IMR-90 (cell line): ENCODE measurements around the gene ZNF146. TPM values are rescaled to one million over a fixed set of nuclear protein-coding genes. Genes with fewer than 3 reads are reported as not detected.

Experiments
- ATAC-seq: fragments of 200-7000 bp; cut with Tn5 transposase; 2 replicates; pipeline ENCODE4 v1.9.1; 2020; ENCODE audit warnings: low read depth, mild to moderate bottlenecking, moderate library complexity
- BruUV-seq: library from RNA; stranded (reverse); fragments of 400-500 nt; replicated peaks from 2 replicates; lab custom pipeline; 2021; lab: Mats Ljungman, UMichigan
- CTCF ChIA-PET: fragments of 300-600 bp; formaldehyde crosslinking; extraction: SDS; loops from one replicate; lab custom pipeline; 2021; ENCODE audit warnings: antibody characterized with exemption; lab: Yijun Ruan, JAX
- POLR2A ChIA-PET: fragments of 300-600 bp; sonication (Branson Sonifier 250); formaldehyde crosslinking; loops from one replicate; lab custom pipeline; 2022; ENCODE audit warnings: antibody characterized with exemption; ENCODE audit not compliant: unreplicated experiment; lab: Charles Lee
- DNase-seq: peaks from one replicate; pipeline ENCODE4 v3.0.0; 2013
- H2AFZ ChIP-seq: replicated peaks from 2 replicates; pipeline ENCODE3; 2013; ENCODE audit warnings: low read length, mild to moderate bottlenecking; ENCODE audit not compliant: poor library complexity
- H2AK5ac ChIP-seq: 2 replicates; pipeline ENCODE4 v1.6.1; 2013; ENCODE audit warnings: low read depth, low read length, inconsistent platforms
- H2AK9ac ChIP-seq: replicated peaks from 2 replicates; pipeline ENCODE3; 2013; ENCODE audit warnings: mild to moderate bottlenecking, low read depth, low read length, moderate library complexity; ENCODE audit not compliant: poor library complexity
- H2BK120ac ChIP-seq: 2 replicates; pipeline ENCODE4 v1.6.1; 2013; ENCODE audit warnings: low read depth, low read length, inconsistent platforms
- H2BK15ac ChIP-seq: 3 replicates; pipeline ENCODE4 v1.6.1; 2013; ENCODE audit warnings: low read depth, low read length, inconsistent platforms
- H2BK20ac ChIP-seq: 2 replicates; pipeline ENCODE4 v1.6.1; 2013; ENCODE audit warnings: low read depth, mild to moderate bottlenecking, inconsistent platforms, low read length, moderate library complexity
- H2BK5ac ChIP-seq: 2 replicates; pipeline ENCODE4 v1.6.1; 2013; ENCODE audit warnings: mild to moderate bottlenecking, low read depth, low read length, inconsistent platforms; ENCODE audit not compliant: poor library complexity, severe bottlenecking
- H3K14ac ChIP-seq: replicated peaks from 2 replicates; pipeline ENCODE4 v1.6.1; 2013; ENCODE audit warnings: low read depth, low read length, inconsistent platforms
- H3K18ac ChIP-seq: 2 replicates; pipeline ENCODE4 v1.6.1; 2013; ENCODE audit warnings: low read depth, low read length, control low read depth
- H3K23ac ChIP-seq: 2 replicates; pipeline ENCODE4 v1.6.1; 2013; ENCODE audit warnings: low read depth, low read length, inconsistent platforms
- H3K27ac ChIP-seq: 2 replicates; pipeline ENCODE4 v1.5.1; 2013; ENCODE audit warnings: mild to moderate bottlenecking, control low read depth, low read length; ENCODE audit not compliant: insufficient read depth
- H3K27me3 ChIP-seq: 2 replicates; pipeline ENCODE4 v1.6.1; 2013; ENCODE audit warnings: low read length; ENCODE audit not compliant: control insufficient read depth, insufficient read depth
- H3K36me3 ChIP-seq: 2 replicates; pipeline ENCODE4 v1.6.1; 2013; ENCODE audit warnings: low read length, mixed read lengths; ENCODE audit not compliant: control insufficient read depth, insufficient read depth
- H3K4ac ChIP-seq: 2 replicates; pipeline ENCODE4 v1.6.1; 2013; ENCODE audit warnings: low read depth, low read length, inconsistent platforms
- H3K4me1 ChIP-seq: 2 replicates; pipeline ENCODE4 v1.6.1; 2013; ENCODE audit warnings: low read length, mixed read lengths; ENCODE audit not compliant: control insufficient read depth, insufficient read depth
- H3K4me2 ChIP-seq: 2 replicates; pipeline ENCODE4 v1.6.1; 2013; ENCODE audit warnings: low read depth, mild to moderate bottlenecking, control low read depth, low read length, moderate library complexity
- H3K4me3 ChIP-seq: 2 replicates; pipeline ENCODE4 v1.5.1; 2013; ENCODE audit warnings: low read depth, mild to moderate bottlenecking, control low read depth, low read length, moderate library complexity; ENCODE audit not compliant: insufficient read depth
- H3K56ac ChIP-seq: 2 replicates; pipeline ENCODE4 v1.6.1; 2013; ENCODE audit warnings: low read length, inconsistent platforms; ENCODE audit not compliant: insufficient read depth; ENCODE audit errors: extremely low read depth
- H3K79me1 ChIP-seq, 2 experiments: 2 replicates each; pipeline ENCODE4 v1.6.1; 2013; ENCODE audit warnings: low read length in 2 of 2, inconsistent platforms in 1 of 2, low read depth in 1 of 2
- H3K9ac ChIP-seq: 2 replicates; pipeline ENCODE4 v1.6.1; 2013; ENCODE audit warnings: low read depth, low read length, control low read depth
- H3K9me1 ChIP-seq: 2 replicates; pipeline ENCODE4 v1.6.1; 2013; ENCODE audit warnings: low read length, inconsistent platforms; ENCODE audit not compliant: insufficient read depth
- H3K9me3 ChIP-seq: 2 replicates; pipeline ENCODE4 v1.6.1; 2013; ENCODE audit warnings: low read length; ENCODE audit not compliant: control insufficient read depth, insufficient read depth
- H4K20me1 ChIP-seq: 2 replicates; pipeline ENCODE4 v1.6.1; 2013; ENCODE audit warnings: low read length, inconsistent platforms; ENCODE audit not compliant: insufficient read depth
- H4K5ac ChIP-seq: 2 replicates; pipeline ENCODE4 v1.6.1; 2013; ENCODE audit warnings: mild to moderate bottlenecking, low read depth, low read length, control low read depth
- H4K8ac ChIP-seq, 2 experiments: 2 replicates each; pipeline ENCODE4 v1.6.1; 2013; ENCODE audit warnings: low read depth in 2 of 2, low read length in 2 of 2, control low read depth in 1 of 2, inconsistent platforms in 1 of 2
- H4K91ac ChIP-seq: 2 replicates; pipeline ENCODE4 v1.6.1; 2013; ENCODE audit warnings: low read depth, low read length, inconsistent platforms; ENCODE audit not compliant: insufficient read depth
- BHLHE40 ChIP-seq: fragments of 150-350 bp; IDR thresholded peaks from 2 replicates; pipeline ENCODE4 v1.6.1; 2016; ENCODE audit warnings: mild to moderate bottlenecking, low read depth, low read length
- FOS ChIP-seq: fragments of 150-350 bp; IDR thresholded peaks from 2 replicates; pipeline ENCODE4 v1.6.1; 2016; ENCODE audit warnings: low read depth, low read length
- MAZ ChIP-seq: IDR thresholded peaks from 2 replicates; pipeline ENCODE4 v1.6.1; 2012; ENCODE audit warnings: low read depth, mild to moderate bottlenecking, low read length, improper control_type of control experiment, moderate library complexity, borderline replicate concordance
- MXI1 ChIP-seq: IDR thresholded peaks from 2 replicates; pipeline ENCODE4 v1.6.1; 2012; ENCODE audit warnings: low read depth, mild to moderate bottlenecking, low read length, moderate library complexity, borderline replicate concordance
- NFE2L2 ChIP-seq: fragments of 150-350 bp; IDR thresholded peaks from 2 replicates; pipeline ENCODE4 v1.6.1; 2016; ENCODE audit warnings: low read depth, mild to moderate bottlenecking, low read length
- POLR2A ChIP-seq: IDR thresholded peaks from 2 replicates; pipeline ENCODE4 v1.6.1; 2012; ENCODE audit warnings: mild to moderate bottlenecking, low read depth, low read length
- RAD21 ChIP-seq: IDR thresholded peaks from 2 replicates; pipeline ENCODE4 v1.6.1; 2012; ENCODE audit warnings: low read length, improper control_type of control experiment
- RCOR1 ChIP-seq: IDR thresholded peaks from 2 replicates; pipeline ENCODE4 v1.6.1; 2012; ENCODE audit warnings: mild to moderate bottlenecking, low read length, improper control_type of control experiment; ENCODE audit not compliant: insufficient replicate concordance
- WGBS, 2 experiments: methylation state at CpG; one replicate each; pipeline versions ENCODE4 v1.1.5 to v1.1.7; 2013; ENCODE audit warnings: missing lambda C conversion rate in 2 of 2; ENCODE audit not compliant: insufficient read length in 1 of 2; ENCODE audit errors: extremely low coverage in 2 of 2; 5-methylcytosine and 5-hydroxymethylcytosine counted together
- dilution Hi-C: fragments of 300-500 bp; cut with HindIII; formaldehyde crosslinking; loops from one replicate; pipeline ENCODE4 v1.14.3; 2018; ENCODE audit warnings: low sequenced_read_pairs; ENCODE audit not compliant: unreplicated experiment
- in situ Hi-C: fragments of 300-500 bp; cut with MboI; formaldehyde crosslinking; loops from 3 replicates; pipeline ENCODE4 v1.14.3; 2019; ENCODE audit warnings: low sequenced_read_pairs, inconsistent platforms, mixed read lengths
- intact Hi-C: fragments of 100-400 bp; cut with micrococcal nuclease; formaldehyde crosslinking; loops from 2 replicates; pipeline ENCODE4 v1.10.0; 2022
- polyA plus RNA-seq, 3 experiments: library from polyadenylated mRNA; depleted of rRNA; stranded (reverse); fragments of >200 nt; gene quantifications; 2 replicates each; pipeline ENCODE4 v1.2.3, GENCODE V29; 2012; ENCODE audit warnings: low replicate concordance in 1 of 3
- total RNA-seq: library from RNA; depleted of rRNA; stranded (reverse); fragments of >200 nt; gene quantifications from 2 replicates; pipeline ENCODE4 v1.2.3, GENCODE V29; 2012

ZNF146 gene
- total and polyA plus RNA-seq, 2 of the 4 experiments (the other 2 are of a cell fraction), result 61.6 to 106 TPM

DNA sequence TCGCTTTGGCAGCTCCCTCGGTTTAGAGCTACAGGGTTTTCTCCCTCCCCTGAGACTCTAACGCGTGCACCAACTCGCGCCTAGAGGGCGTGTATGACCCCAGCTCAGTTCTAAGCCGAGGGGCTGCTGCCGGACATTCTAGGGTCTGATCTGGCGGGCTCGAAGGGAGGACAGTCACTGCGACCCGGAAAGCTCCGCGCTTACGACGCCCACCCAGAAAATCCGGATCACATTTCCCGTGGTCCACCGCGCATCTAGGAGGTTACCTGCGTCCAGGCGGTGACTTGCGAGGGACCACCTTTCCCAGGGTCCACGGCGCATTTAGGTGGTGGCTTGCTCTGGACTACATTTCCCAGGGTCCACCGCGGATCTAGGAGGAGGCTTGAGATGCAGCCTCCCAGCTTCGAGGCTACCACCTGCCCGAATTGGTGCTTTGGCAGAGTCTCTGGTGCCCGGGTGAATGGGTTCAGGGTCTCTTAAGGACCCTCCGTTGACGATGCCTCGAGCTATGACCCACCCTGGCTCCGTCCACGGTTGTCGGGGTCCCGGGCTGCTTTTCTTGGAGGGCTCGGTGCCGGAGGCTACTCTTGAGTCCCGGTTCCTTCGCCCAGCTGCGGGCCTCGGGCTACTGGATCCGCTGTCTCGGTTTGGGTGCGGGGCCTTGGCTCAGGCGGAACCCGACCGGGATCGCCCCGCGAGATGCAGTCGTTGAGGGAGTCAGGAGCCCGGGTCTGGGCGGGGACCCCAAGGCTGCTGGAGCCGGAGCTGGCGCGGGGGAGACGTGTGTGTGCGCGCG lies 30.5 kb downstream of the ZNF146 start:
- Histone ChIP-seq H3K9me3 (peaks cover 2% of the 10 kb centered on the region; the same call in 1 of the 2 replicates), H2BK15ac (no peak overlapping the region), H2AFZ (peak overlapping the region; percentile 81), H4K91ac (no peak overlapping the region), H3K9me1 (peaks cover 4% of the 10 kb centered on the region; the same call in 1 of the 2 replicates), H3K18ac (no peak overlapping the region), H3K4ac (no peak overlapping the region), H4K5ac (no peak overlapping the region), H2BK5ac (no peak overlapping the region), H2AK9ac (no peak overlapping the region), H3K4me1 (no peaks in the 10 kb centered on the region), H4K8ac (no peak overlapping the region), H3K14ac (no peak overlapping the region), H4K20me1 (no peaks in the 10 kb centered on the region), H3K23ac (no peak overlapping the region), H3K79me1 (no peaks in the 10 kb centered on the region), H3K27ac (no peak overlapping the region), H2BK120ac (no peak overlapping the region), H3K27me3 (peaks cover 7% of the 10 kb centered on the region), H3K4me2 (peak overlapping the region; percentile 90), H3K4me3 (peak overlapping the region; percentile 38), H2BK20ac (no peak overlapping the region), H3K9ac (no peak overlapping the region), H3K56ac (no peak overlapping the region), H3K36me3 (peaks cover 1% of the 10 kb centered on the region; the same call in 1 of the 2 replicates), H2AK5ac (no peak overlapping the region)
- POLR2A ChIA-PET, result no interaction called here
- in situ Hi-C loops, result no loop called here
- CTCF ChIA-PET, result no interaction called here
- dilution Hi-C loops, result no loop called here
- intact Hi-C loops, result no loop called here
- WGBS, 2 experiments, result 5% methylated on average over 42 of the region's 63 CpGs; no CpG with 5 or more reads in 1 of the 2 experiments
- no TSS peak for BruUV-seq
- TF ChIP-seq RCOR1 (no peak), FOS (no peak), MAZ (no peak), BHLHE40 (no peak), NFE2L2 (no peak), MXI1 (no peak), RAD21 (no peak), POLR2A (no peak)
- peak; percentile 42 for ATAC-seq
- no peak for DNase-seq
